ENCODE data around the gene AKR1D1. TPM values are rescaled to one million over a fixed set of nuclear protein-coding genes. Genes with fewer than 3 reads are reported as not detected.

AKR1D1 gene
- total RNA-seq, 2 donors from 2014 or later = not detected

DNA sequence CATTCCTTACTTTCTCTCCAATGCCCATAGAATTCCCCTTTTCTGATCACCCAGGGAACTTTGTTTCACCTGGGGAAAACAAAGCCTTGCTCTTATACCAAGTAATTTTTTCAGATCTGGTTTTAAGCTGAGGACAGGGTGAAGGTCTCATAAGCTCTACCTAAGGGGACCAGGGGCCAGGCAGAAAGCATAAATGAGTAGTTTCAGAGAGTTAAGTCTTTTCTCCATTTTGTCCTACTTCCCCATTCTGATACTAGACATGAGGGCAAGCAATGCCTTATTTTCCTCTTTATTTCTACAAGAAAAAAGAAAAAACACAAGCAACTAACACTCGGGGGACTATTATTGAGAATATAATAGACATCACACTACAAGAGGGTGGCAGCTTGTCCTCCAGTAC, 2.9 kb downstream of the AKR1D1 start:
- no peaks in the 10 kb centered on the region for H3K9me3 ChIP-seq
- DNase-seq (ENCODE audit: low spot score) (no peak), ATAC-seq (ENCODE audit: insufficient number of reproducible peaks, low FRiP score, low read depth) (no peak)
- TF ChIP-seq, protein P1, sequence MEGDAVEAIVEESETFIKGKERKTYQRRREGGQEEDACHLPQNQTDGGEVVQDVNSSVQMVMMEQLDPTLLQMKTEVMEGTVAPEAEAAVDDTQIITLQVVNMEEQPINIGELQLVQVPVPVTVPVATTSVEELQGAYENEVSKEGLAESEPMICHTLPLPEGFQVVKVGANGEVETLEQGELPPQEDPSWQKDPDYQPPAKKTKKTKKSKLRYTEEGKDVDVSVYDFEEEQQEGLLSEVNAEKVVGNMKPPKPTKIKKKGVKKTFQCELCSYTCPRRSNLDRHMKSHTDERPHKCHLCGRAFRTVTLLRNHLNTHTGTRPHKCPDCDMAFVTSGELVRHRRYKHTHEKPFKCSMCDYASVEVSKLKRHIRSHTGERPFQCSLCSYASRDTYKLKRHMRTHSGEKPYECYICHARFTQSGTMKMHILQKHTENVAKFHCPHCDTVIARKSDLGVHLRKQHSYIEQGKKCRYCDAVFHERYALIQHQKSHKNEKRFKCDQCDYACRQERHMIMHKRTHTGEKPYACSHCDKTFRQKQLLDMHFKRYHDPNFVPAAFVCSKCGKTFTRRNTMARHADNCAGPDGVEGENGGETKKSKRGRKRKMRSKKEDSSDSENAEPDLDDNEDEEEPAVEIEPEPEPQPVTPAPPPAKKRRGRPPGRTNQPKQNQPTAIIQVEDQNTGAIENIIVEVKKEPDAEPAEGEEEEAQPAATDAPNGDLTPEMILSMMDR (IDR thresholded peaks at IDR 0.05) = no peak
- H3K4me3 ChIP-seq = no peak overlapping the region
- no peaks in the 10 kb centered on the region for H3K4me1 ChIP-seq (ENCODE audit: control insufficient read depth in 1 of 2, low read depth in 2 of 2)
- no peak overlapping the region for H3K27ac ChIP-seq
- no peaks in the 10 kb centered on the region for H3K36me3 ChIP-seq
- H3K27me3 ChIP-seq (replicated peaks; ENCODE audit: insufficient read depth) = no peaks in the 10 kb centered on the region

DNA sequence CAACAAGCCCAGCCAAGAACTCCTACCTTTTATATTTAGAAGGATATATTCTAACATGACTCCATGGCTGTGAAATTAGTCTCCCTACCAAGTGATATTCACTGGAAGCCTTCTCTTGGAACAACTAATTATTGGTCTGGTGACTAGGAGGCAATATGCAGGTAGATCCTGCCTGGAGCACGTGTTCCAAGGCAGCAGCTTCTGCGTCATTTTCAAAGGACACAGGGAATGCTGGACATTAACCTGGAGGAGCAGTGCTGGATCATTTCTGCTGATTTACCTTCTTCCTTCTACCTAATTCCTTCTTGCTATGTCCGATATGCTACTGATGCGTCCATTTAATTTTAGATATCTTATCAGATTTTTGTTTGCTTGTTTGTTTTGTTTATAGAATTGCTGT, 5.6 kb downstream of the AKR1D1 start:
- Histone ChIP-seq H3K27me3 (replicated peaks; ENCODE audit: insufficient read depth) (no peaks in the 10 kb centered on the region), H3K27ac (no peak overlapping the region), H3K4me1 (ENCODE audit: control insufficient read depth in 1 of 2, low read depth in 2 of 2) (no peaks in the 10 kb centered on the region), H3K9me3 (no peaks in the 10 kb centered on the region), H3K36me3 (no peaks in the 10 kb centered on the region), H3K4me3 (no peak overlapping the region)
- DNase-seq (ENCODE audit: low spot score) (no peak), ATAC-seq (ENCODE audit: insufficient number of reproducible peaks, low FRiP score, low read depth) (no peak)
- TF ChIP-seq, protein P1 (IDR thresholded peaks at IDR 0.05) = no peak

DNA sequence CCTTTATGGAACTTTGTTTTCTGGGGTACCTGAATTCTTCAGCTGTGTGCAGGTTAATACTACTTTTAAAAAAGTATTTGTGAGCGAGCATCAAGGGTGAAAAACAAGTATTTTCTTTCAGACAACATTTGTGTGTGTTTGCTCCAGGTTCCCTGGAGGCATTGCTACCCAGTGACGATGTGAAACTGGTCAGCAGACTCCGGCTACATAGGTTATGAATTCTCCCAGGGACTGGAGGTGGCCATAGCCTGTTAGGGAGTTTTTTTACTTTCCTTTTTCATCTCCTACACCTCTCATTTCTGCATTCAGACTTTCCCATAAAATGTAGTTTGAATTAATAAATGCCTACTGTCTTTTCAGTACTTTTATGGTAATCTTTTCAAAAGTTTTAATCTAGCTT, 7.6 kb downstream of the AKR1D1 start:
- no peak overlapping the region for H3K27ac ChIP-seq
- no peak overlapping the region for H3K4me3 ChIP-seq
- H3K9me3 ChIP-seq = no peaks in the 10 kb centered on the region
- H3K4me1 ChIP-seq (ENCODE audit: control insufficient read depth in 1 of 2, low read depth in 2 of 2) = no peaks in the 10 kb centered on the region
- DNase-seq (ENCODE audit: low spot score) (no peak), ATAC-seq (ENCODE audit: insufficient number of reproducible peaks, low FRiP score, low read depth) (no peak)
- no peaks in the 10 kb centered on the region for H3K27me3 ChIP-seq (replicated peaks; ENCODE audit: insufficient read depth)
- TF ChIP-seq, protein P1 (IDR thresholded peaks at IDR 0.05) = no peak
- no peaks in the 10 kb centered on the region for H3K36me3 ChIP-seq

DNA sequence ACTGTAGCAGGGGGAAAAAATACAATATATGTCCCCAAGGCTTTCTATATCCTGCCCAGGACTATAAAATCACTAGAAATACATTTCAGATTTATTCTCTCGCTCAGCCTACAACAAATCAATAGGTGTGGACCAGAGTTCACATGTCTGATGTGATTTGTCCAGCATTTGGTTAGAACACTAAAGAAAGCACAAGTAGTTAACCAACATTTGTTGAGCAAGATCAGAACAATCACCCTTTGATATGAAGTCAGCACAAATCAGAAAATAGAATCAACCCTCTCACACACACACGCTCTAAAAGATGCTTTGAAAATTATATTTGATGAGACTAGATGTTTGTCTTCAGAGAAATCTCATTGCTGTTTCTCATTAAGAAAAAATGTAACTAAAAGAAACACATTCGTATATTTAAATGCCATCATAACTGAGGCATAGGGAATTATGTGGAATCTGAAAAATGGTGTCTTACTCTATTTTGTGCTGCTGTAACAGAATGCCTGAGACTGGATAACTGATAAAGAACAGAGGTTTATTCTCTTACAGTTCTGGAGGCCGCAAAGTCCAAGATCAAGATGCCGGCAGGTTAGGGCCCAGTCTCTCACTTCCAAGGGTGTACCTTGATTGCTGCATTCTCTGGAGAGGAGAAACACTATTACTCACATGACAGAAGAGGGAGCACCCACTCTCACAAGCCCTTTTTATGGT, 10.5 kb downstream of the AKR1D1 start:
- Histone ChIP-seq H3K4me1 (ENCODE audit: control insufficient read depth in 1 of 2, low read depth in 2 of 2) (no peaks in the 10 kb centered on the region), H3K36me3 (no peaks in the 10 kb centered on the region), H3K27ac (no peak overlapping the region), H3K9me3 (no peaks in the 10 kb centered on the region), H3K27me3 (replicated peaks; ENCODE audit: insufficient read depth) (no peaks in the 10 kb centered on the region), H3K4me3 (no peak overlapping the region)
- no peak for DNase-seq (ENCODE audit: low spot score)
- no peak for ATAC-seq (ENCODE audit: insufficient number of reproducible peaks, low FRiP score, low read depth)
- TF ChIP-seq, protein P1 (IDR thresholded peaks at IDR 0.05) = no peak

DNA sequence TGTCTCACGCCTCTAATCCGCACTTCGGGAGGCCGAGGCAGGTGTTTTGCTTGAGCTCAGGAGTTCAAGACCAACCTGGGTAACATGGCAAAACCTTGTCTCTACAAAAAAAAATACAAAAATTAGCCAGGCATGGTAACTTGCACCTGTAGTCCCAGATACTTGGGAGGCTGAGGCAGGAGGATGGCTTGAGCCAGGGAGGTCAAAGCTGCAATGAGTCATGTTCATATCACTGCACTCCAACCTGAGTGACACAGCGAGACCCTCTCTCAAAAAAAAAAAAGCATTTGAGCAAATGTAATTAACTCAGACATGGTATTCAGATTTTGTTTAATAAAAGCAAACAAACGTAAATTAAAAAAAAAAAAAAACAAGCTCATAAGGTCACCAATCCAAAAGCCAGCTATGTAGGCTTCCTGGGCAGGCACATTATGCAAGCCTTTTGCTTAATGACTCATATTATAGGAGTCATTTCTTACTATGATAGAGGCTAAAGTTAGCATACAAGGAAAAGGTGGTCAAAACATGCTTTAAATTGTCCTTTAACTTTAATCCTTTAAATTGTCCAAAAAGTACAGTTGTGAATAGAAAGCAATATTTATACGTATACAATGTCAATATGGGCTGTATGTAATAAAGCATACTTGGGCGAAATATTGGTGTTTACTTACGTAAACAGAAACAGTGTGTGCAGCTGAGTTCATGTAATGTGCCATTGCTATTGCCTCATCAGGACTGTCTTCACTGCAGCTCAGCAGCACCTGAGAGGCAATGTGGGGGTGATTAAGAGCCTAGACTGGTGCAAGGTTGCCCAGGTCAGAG, 13.0 kb downstream of the AKR1D1 start:
- TF ChIP-seq, protein P1 (IDR thresholded peaks at IDR 0.05) = no peak
- H3K27me3 ChIP-seq (replicated peaks; ENCODE audit: insufficient read depth) = no peaks in the 10 kb centered on the region
- no peak overlapping the region for H3K27ac ChIP-seq
- no peak overlapping the region for H3K4me3 ChIP-seq
- ATAC-seq (ENCODE audit: insufficient number of reproducible peaks, low FRiP score, low read depth) (no peak), DNase-seq (ENCODE audit: low spot score) (no peak)
- H3K9me3 ChIP-seq = no peaks in the 10 kb centered on the region
- no peaks in the 10 kb centered on the region for H3K4me1 ChIP-seq (ENCODE audit: control insufficient read depth in 1 of 2, low read depth in 2 of 2)
- no peaks in the 10 kb centered on the region for H3K36me3 ChIP-seq

Data from thoracic aorta (tissue), 2 donors.